Cardiac muscle cell (in vitro differentiated cells and primary cell): Measurements from ENCODE around the gene KCNT2. TPM values are rescaled to one million over a fixed set of nuclear protein-coding genes. Genes with fewer than 3 reads are reported as not detected.
"Not testable (repeated sequence)": the region's sequence is repeated elsewhere in the genome, so short reads cannot be mapped to it uniquely, and the experiment has no call there.

Experiments
- DNase-seq, 2 donors: peaks; one replicate each; pipeline versions ENCODE4 v3.0.0 to v3.0.0-alpha.2; 2010 to 2017; ENCODE audit warnings: low read depth in 1 of 2, low spot score in 1 of 2
- H3K27ac ChIP-seq: fragments of 200-600 bp; sonication (generic); 2 replicates; pipeline ENCODE4 v1.5.1; 2016
- H3K27me3 ChIP-seq: fragments of 200-600 bp; sonication (generic); 2 replicates; pipeline ENCODE4 v1.6.0; 2016; ENCODE audit warnings: control low read depth
- H3K36me3 ChIP-seq: fragments of 200-600 bp; sonication (generic); 2 replicates; pipeline ENCODE4 v1.5.1; 2016; ENCODE audit warnings: control low read depth
- H3K4me1 ChIP-seq: fragments of 200-600 bp; sonication (generic); 2 replicates; pipeline ENCODE4 v1.8.1; 2017; ENCODE audit warnings: low read depth, mild to moderate bottlenecking, mixed run types
- H3K4me3 ChIP-seq: fragments of 200-600 bp; sonication (generic); 2 replicates; pipeline ENCODE4 v1.5.1; 2016; ENCODE audit warnings: mild to moderate bottlenecking
- H3K9me3 ChIP-seq: fragments of 200-600 bp; sonication (generic); 2 replicates; pipeline ENCODE4 v1.5.1; 2017; ENCODE audit warnings: low read depth, mild to moderate bottlenecking, control low read depth
- CTCF ChIP-seq: IDR thresholded peaks from 2 replicates; pipeline ENCODE4 v1.5.1; 2012; ENCODE audit warnings: low read depth, mild to moderate bottlenecking, low read length
- polyA plus RNA-seq: library from polyadenylated mRNA; unstranded; fragments of >200 nt; fragmentation: Nextera tagmentation; extraction: Ambion mirVana; gene quantifications from 2 replicates; pipeline ENCODE4 v1.2.1, GENCODE V29; 2016
- total RNA-seq: library from RNA; depleted of rRNA; stranded (reverse); fragments of >200 nt; gene quantifications from 2 replicates; pipeline ENCODE4 v1.2.3, GENCODE V29; 2016

The KCNT2 gene
- total and polyA plus RNA-seq, 2 experiments from 2014 or later, result 2.0 to 5.0 TPM

GRCh38 chr1:196278816-196279215, 329.4 kb downstream of the KCNT2 start:
- DNase-seq, result no peak
- Histone ChIP-seq H3K4me3 (no peak overlapping the region), H3K9me3 (no peaks in the 10 kb centered on the region), H3K27me3 (no peaks in the 10 kb centered on the region), H3K4me1 (no peaks in the 10 kb centered on the region), H3K36me3 (no peaks in the 10 kb centered on the region), H3K27ac (no peak overlapping the region)
- no peak for TF ChIP-seq CTCF

- no peaks in the 10 kb centered on the region for H3K36me3 ChIP-seq
- no peaks in the 10 kb centered on the region for H3K9me3 ChIP-seq
- no peaks in the 10 kb centered on the region for H3K4me1 ChIP-seq
- no peaks in the 10 kb centered on the region for H3K27me3 ChIP-seq
- no peak for DNase-seq
- H3K27ac ChIP-seq, result no peak overlapping the region
- H3K4me3 ChIP-seq, result no peak overlapping the region
- TF ChIP-seq CTCF, result no peak
Observed at GRCh38 chr1:196277860-196278259, 330.4 kb downstream of the KCNT2 start.

GRCh38 chr1:196271212-196271947, 336.9 kb downstream of the KCNT2 start:
- no peak for DNase-seq
- H3K4me3 ChIP-seq, result no peak overlapping the region
- no peak overlapping the region for H3K27ac ChIP-seq
- no peaks in the 10 kb centered on the region for H3K9me3 ChIP-seq
- TF ChIP-seq CTCF, result no peak
- no peaks in the 10 kb centered on the region for H3K4me1 ChIP-seq
- H3K36me3 ChIP-seq, result no peaks in the 10 kb centered on the region
- no peaks in the 10 kb centered on the region for H3K27me3 ChIP-seq

- not testable (repeated sequence) for H3K4me3 ChIP-seq, H3K27ac ChIP-seq, H3K27me3 ChIP-seq, H3K9me3 ChIP-seq, H3K4me1 ChIP-seq, H3K36me3 ChIP-seq, DNase-seq
Observed at GRCh38 chr1:196263086-196263485, 345.2 kb downstream of the KCNT2 start.

GRCh38 chr1:196260270-196260669, 348.0 kb downstream of the KCNT2 start:
- H3K27me3 ChIP-seq, result no peaks in the 10 kb centered on the region
- H3K4me3 ChIP-seq, result no peak overlapping the region
- no peaks in the 10 kb centered on the region for H3K36me3 ChIP-seq
- no peak overlapping the region for H3K27ac ChIP-seq
- H3K9me3 ChIP-seq, result no peaks in the 10 kb centered on the region
- no peak for DNase-seq
- TF ChIP-seq CTCF, result no peak
- H3K4me1 ChIP-seq, result no peaks in the 10 kb centered on the region

GRCh38 chr1:196259316-196259715, 348.9 kb downstream of the KCNT2 start:
- Histone ChIP-seq H3K27me3 (no peaks in the 10 kb centered on the region), H3K4me1 (no peaks in the 10 kb centered on the region), H3K27ac (no peak overlapping the region), H3K9me3 (no peaks in the 10 kb centered on the region), H3K36me3 (no peaks in the 10 kb centered on the region), H3K4me3 (no peak overlapping the region)
- no peak for TF ChIP-seq CTCF
- DNase-seq, result no peak
